Right atrium auricular region (tissue), 2 donors: ENCODE measurements around the gene PLEKHG7. TPM values are rescaled to one million over a fixed set of nuclear protein-coding genes. Genes with fewer than 3 reads are reported as not detected.
"Not testable (repeated sequence)": the region's sequence is repeated elsewhere in the genome, so short reads cannot be mapped to it uniquely, and the experiment has no call there.

Source experiments
- DNase-seq: peaks from one replicate; pipeline ENCODE4 v3.0.0-alpha.2; 2019; ENCODE audit warnings: low spot score
- H3K27ac ChIP-seq, 2 donors: fragments of 200-600 bp; sonication (generic); 1 replicate in 1 of 2; 2 replicates in 1 of 2; pipeline ENCODE4 v1.5.1; 2016 to 2019
- H3K27me3 ChIP-seq, 2 donors: fragments of 200-600 bp; sonication (generic); one replicate each; pipeline versions ENCODE4 v1.5.1 to v1.6.0; 2017 to 2019
- H3K36me3 ChIP-seq: fragments of 200-600 bp; sonication (generic); one replicate; pipeline ENCODE4 v1.5.1; 2016
- H3K4me1 ChIP-seq, 2 donors: fragments of 200-600 bp; sonication (generic); one replicate each; pipeline versions ENCODE4 v1.5.1 to v1.6.0; 2017 to 2019
- H3K4me3 ChIP-seq, 2 donors: fragments of 200-600 bp; sonication (generic); 1 replicate in 1 of 2; 2 replicates in 1 of 2; pipeline ENCODE4 v1.5.1; 2017 to 2019; ENCODE audit warnings: mild to moderate bottlenecking in 1 of 2, moderate library complexity in 1 of 2
- H3K9me3 ChIP-seq, 2 donors: fragments of 200-600 bp; sonication (generic); one replicate each; pipeline ENCODE4 v1.5.1; 2019
- CTCF ChIP-seq, 2 donors: fragments of 200-600 bp; sonication (generic); IDR thresholded peaks; one replicate each; pipeline ENCODE4 v1.5.1; 2019; ENCODE audit warnings: antibody characterized with exemption in 2 of 2
- total RNA-seq, 2 donors: library from RNA; depleted of rRNA; stranded (reverse); fragments of >200 nt; gene quantifications; one replicate each; pipeline ENCODE4 v1.1.0, GENCODE V29; 2016

The PLEKHG7 gene
- total RNA-seq, 2 donors from 2014 or later: not detected

GRCh38 chr12:92661269-92661668 is 41.5 kb upstream of the PLEKHG7 start:
- no peak overlapping the region for H3K27ac ChIP-seq
- H3K9me3 ChIP-seq: no peaks in the 10 kb centered on the region
- no peak for TF ChIP-seq CTCF (IDR thresholded peaks at IDR 0.05)
- H3K27me3 ChIP-seq: no peaks in the 10 kb centered on the region
- no peaks in the 10 kb centered on the region for H3K36me3 ChIP-seq
- DNase-seq: no peak
- H3K4me3 ChIP-seq: no peak overlapping the region
- no peaks in the 10 kb centered on the region for H3K4me1 ChIP-seq

- H3K4me1 ChIP-seq: no peaks in the 10 kb centered on the region
- TF ChIP-seq CTCF (IDR thresholded peaks at IDR 0.05): no peak
- no peaks in the 10 kb centered on the region for H3K9me3 ChIP-seq
- H3K4me3 ChIP-seq: no peak overlapping the region
- no peak for DNase-seq
- no peaks in the 10 kb centered on the region for H3K27me3 ChIP-seq
- H3K27ac ChIP-seq: no peak overlapping the region
- no peaks in the 10 kb centered on the region for H3K36me3 ChIP-seq
These were observed 37.3 kb upstream of the PLEKHG7 start for GRCh38 chr12:92665496-92665895.

- H3K27ac ChIP-seq: no peak overlapping the region
- H3K36me3 ChIP-seq: no peaks in the 10 kb centered on the region
- H3K4me1 ChIP-seq: no peaks in the 10 kb centered on the region
- TF ChIP-seq CTCF (IDR thresholded peaks at IDR 0.05): no peak
- H3K9me3 ChIP-seq: no peaks in the 10 kb centered on the region
- H3K27me3 ChIP-seq: no peaks in the 10 kb centered on the region
- H3K4me3 ChIP-seq: no peak overlapping the region
- no peak for DNase-seq
These were observed 34.0 kb upstream of the PLEKHG7 start for GRCh38 chr12:92668739-92669138.

- not testable (repeated sequence) for H3K9me3 ChIP-seq, H3K4me1 ChIP-seq, H3K4me3 ChIP-seq, H3K27me3 ChIP-seq, H3K27ac ChIP-seq, H3K36me3 ChIP-seq, DNase-seq
These were observed 31.3 kb upstream of the PLEKHG7 start for GRCh38 chr12:92671524-92671923.

GRCh38 chr12:92673756-92674155 is 29.0 kb upstream of the PLEKHG7 start:
- no peaks in the 10 kb centered on the region for H3K9me3 ChIP-seq
- no peak for DNase-seq
- no peak overlapping the region for H3K4me3 ChIP-seq
- H3K36me3 ChIP-seq: no peaks in the 10 kb centered on the region
- no peak overlapping the region for H3K27ac ChIP-seq
- no peaks in the 10 kb centered on the region for H3K27me3 ChIP-seq
- no peak for TF ChIP-seq CTCF (IDR thresholded peaks at IDR 0.05)
- no peaks in the 10 kb centered on the region for H3K4me1 ChIP-seq

- Histone ChIP-seq H3K36me3 (no peaks in the 10 kb centered on the region), H3K4me1 (no peaks in the 10 kb centered on the region), H3K27ac (no peak overlapping the region), H3K4me3 (no peak overlapping the region), H3K9me3 (no peaks in the 10 kb centered on the region), H3K27me3 (no peaks in the 10 kb centered on the region)
- no peak for TF ChIP-seq CTCF (IDR thresholded peaks at IDR 0.05)
- no peak for DNase-seq
These were observed 28.3 kb upstream of the PLEKHG7 start for GRCh38 chr12:92674500-92674899.
